K562 (cell line): ENCODE measurements around the gene BMP8B. TPM values are rescaled to one million over a fixed set of nuclear protein-coding genes. Genes with fewer than 3 reads are reported as not detected.
"Not testable (repeated sequence)": the region's sequence is repeated elsewhere in the genome, so short reads cannot be mapped to it uniquely, and the experiment has no call there.

Source experiments
- ATF7 ChIP-seq: fragments of 450-650 bp; IDR thresholded peaks from 2 replicates; pipeline ENCODE4 v1.7.1; 2014; ENCODE audit warnings: mild to moderate bottlenecking, moderate library complexity
- CREB1 ChIP-seq, 2 experiments: sonication (generic) in 1 of 2; formaldehyde crosslinking in 1 of 2; IDR thresholded peaks; 2 replicates each; pipeline versions ENCODE4 v1.6.1 to v1.8.0; 2012 to 2022; ENCODE audit warnings: inconsistent platforms in 1 of 2, mild to moderate bottlenecking in 1 of 2, missing genetic modification reagents in 1 of 2, moderate library complexity in 1 of 2
- CTCFL ChIP-seq: IDR thresholded peaks from 2 replicates; pipeline ENCODE4 v1.6.1; 2011; ENCODE audit warnings: borderline replicate concordance, low read depth, mild to moderate bottlenecking, moderate library complexity, low read length; ENCODE audit not compliant: insufficient read depth, poor library complexity, severe bottlenecking
- E2F5 ChIP-seq: sonication (generic); formaldehyde crosslinking; IDR thresholded peaks from 2 replicates; pipeline ENCODE4 v1.8.0; 2022; ENCODE audit warnings: mild to moderate bottlenecking, missing genetic modification reagents
- FOXP4 ChIP-seq: sonication (generic); formaldehyde crosslinking; IDR thresholded peaks from 2 replicates; pipeline ENCODE4 v1.8.0; 2022; ENCODE audit warnings: mild to moderate bottlenecking, missing genetic modification reagents, borderline replicate concordance
- GTF2A2 ChIP-seq: IDR thresholded peaks from 2 replicates; pipeline ENCODE4 v1.6.1; 2016; ENCODE audit warnings: mild to moderate bottlenecking, missing genetic modification characterization, missing compliant biosample characterization
- IRF9 ChIP-seq: fragments of 450-650 bp; IDR thresholded peaks from 2 replicates; pipeline ENCODE4 v1.6.1; 2016; ENCODE audit warnings: missing biosample characterization, missing genetic modification characterization
- KAT8 ChIP-seq: fragments of 450-650 bp; IDR thresholded peaks from 2 replicates; pipeline ENCODE4 v1.6.1; 2016; ENCODE audit warnings: low read depth, mild to moderate bottlenecking
- LARP7 ChIP-seq: fragments of 450-650 bp; IDR thresholded peaks from 2 replicates; pipeline ENCODE4 v1.6.1; 2016
- MYC ChIP-seq, 2 experiments: fragments of 250-450 bp in 1 of 2; sonication (Bioruptor Pico) in 1 of 2; IDR thresholded peaks; 2 replicates each; pipeline versions ENCODE4 v1.5.1 to v1.6.1; 2012 to 2021; ENCODE audit warnings: low read depth in 2 of 2, borderline replicate concordance in 1 of 2, improper control_type of control experiment in 1 of 2, low read length in 1 of 2, mild to moderate bottlenecking in 1 of 2, moderate library complexity in 1 of 2
- TOE1 ChIP-seq, 2 experiments: fragments of 450-650 bp in 1 of 2; sonication (generic) in 1 of 2; formaldehyde crosslinking in 1 of 2; IDR thresholded peaks; 2 replicates each; pipeline versions ENCODE4 v1.7.1 to v1.8.0; 2016 to 2022; ENCODE audit warnings: borderline replicate concordance in 2 of 2, mild to moderate bottlenecking in 2 of 2, antibody characterized with exemption in 1 of 2, inconsistent platforms in 1 of 2, low read depth in 1 of 2, missing genetic modification reagents in 1 of 2, moderate library complexity in 1 of 2
- VEZF1 ChIP-seq: fragments of 200-800 bp; sonication (Bioruptor generic); IDR thresholded peaks from 2 replicates; pipeline ENCODE4 v1.6.1; 2017; ENCODE audit warnings: missing genetic modification characterization, missing compliant biosample characterization
- ZEB2 ChIP-seq: fragments of 450-650 bp; IDR thresholded peaks from 2 replicates; pipeline ENCODE4 v1.6.1; 2016
- ZNF121 ChIP-seq: sonication (generic); formaldehyde crosslinking; conservative IDR thresholded peaks from 2 replicates; pipeline ENCODE4 v1.8.0; 2022; ENCODE audit warnings: missing genetic modification reagents
- polyA plus RNA-seq, 8 experiments: library from polyadenylated mRNA; depleted of rRNA in 4 of 8; stranded (reverse) in 5 of 8; unstranded in 3 of 8; fragments of >200 nt; fragmentation: Nextera tagmentation in 2 of 8; fragmentation: Illumina TruSeq in 1 of 8; extraction: Ambion mirVana in 2 of 8; extraction: Trizol in 1 of 8; gene quantifications; 2 replicates each; pipeline versions ENCODE4 v1.2.1 to v1.2.3, GENCODE V29; 2011 to 2014; ENCODE audit warnings: inconsistent platforms in 1 of 8, missing spikeins in 1 of 8
- total RNA-seq, 7 experiments: library from RNA; depleted of rRNA in 6 of 7; stranded (reverse); fragments of >200 nt in 6 of 7; fragmentation: Illumina TruSeq in 2 of 7; extraction: Trizol in 2 of 7; gene quantifications; 2 replicates each; pipeline versions ENCODE4 v1.2.1 to v1.2.3, GENCODE V29; 2011 to 2021; ENCODE audit warnings: low replicate concordance in 1 of 7

Gene BMP8B
- total and polyA plus RNA-seq, 9 of the 15 experiments (the other 6 are each of a cell fraction or from before 2014, with no cell fraction given): 0.03 to 0.33 (median 0.14) TPM

- peak; percentile 20; the same call in 1 of the 2 replicates for TF ChIP-seq IRF9 (tag)
- peak; percentile 83 for TF ChIP-seq CTCFL
- 0 out of 2 replicates have a peak, but pooled peaks have one; percentile 41 for TF ChIP-seq LARP7
- 0 out of 2 replicates have a peak, but pooled peaks have one; percentile 21 for TF ChIP-seq ZNF121
- TF ChIP-seq VEZF1 (CRISPR knock-in tag): peak; percentile 44; the same call in 1 of the 2 replicates
- 0 out of 2 replicates have a peak, but pooled peaks have one; percentile 62 for TF ChIP-seq E2F5
- TF ChIP-seq ZEB2: peak; percentile 39; the same call in 1 of the 2 replicates
- TF ChIP-seq TOE1 (IDR thresholded peaks at IDR 0.05; ENCODE audit: borderline replicate concordance): peak; percentile 97
- TF ChIP-seq TOE1 (CRISPR knock-in tag; IDR thresholded peaks at IDR 0.05; ENCODE audit: borderline replicate concordance, low read depth); CREB1 (IDR thresholded peaks at IDR 0.05): not testable (repeated sequence)
- TF ChIP-seq FOXP4 (CRISPR knock-in tag): peak; percentile 92; the same call in 1 of the 2 replicates
- peak; percentile 77; the same call in 1 of the 2 replicates for TF ChIP-seq KAT8
- peak; percentile 61; the same call in 1 of the 2 replicates for TF ChIP-seq GTF2A2 (tag)
- peak; percentile 91 for TF ChIP-seq MYC (IDR thresholded peaks at IDR 0.05; ENCODE audit: low read depth, low read length)
- TF ChIP-seq MYC (CRISPR knock-in tag; IDR thresholded peaks at IDR 0.05; ENCODE audit: borderline replicate concordance, low read depth): peak; percentile 69; the same call in 1 of the 2 replicates
- TF ChIP-seq ATF7: peak; percentile 86; the same call in 1 of the 2 replicates
- peak; percentile 83 for TF ChIP-seq CREB1 (CRISPR knock-in tag; IDR thresholded peaks at IDR 0.05)
Observed at GRCh38 chr1:39798859-39799769, 10.4 kb upstream of the BMP8B start (continued).
